Renal cortex interstitium (tissue), 11 donors: ENCODE measurements around the gene DCAF11. TPM values are rescaled to one million over a fixed set of nuclear protein-coding genes. Genes with fewer than 3 reads are reported as not detected.

Source experiments
- DNase-seq, 11 donors: peaks; one replicate each; pipeline ENCODE4 v3.0.0-alpha.2; 2013; ENCODE audit warnings: low read depth in 9 of 11, low spot score in 4 of 11; ENCODE audit errors: extremely low read depth in 1 of 11
- polyA plus RNA-seq, 3 donors: library from polyadenylated mRNA; unstranded; fragments of 120-200 nt; gene quantifications; one replicate each; pipeline ENCODE4 v1.2.1, GENCODE V29; 2013; ENCODE audit not compliant: insufficient read length in 3 of 3

Gene DCAF11
- polyA plus RNA-seq, 3 donors, result 72.3 to 85.0 (median 80.7) TPM

GRCh38 chr14:24130717-24131548, 16.4 kb downstream of the DCAF11 start:
- no peak for DNase-seq

- no peak for DNase-seq
Observed at GRCh38 chr14:24131549-24131966, 17.0 kb downstream of the DCAF11 start.

GRCh38 chr14:24132061-24132685, 17.6 kb downstream of the DCAF11 start:
- no peak for DNase-seq

- DNase-seq, result no peak
Observed at GRCh38 chr14:24132976-24133375, 18.4 kb downstream of the DCAF11 start.

GRCh38 chr14:24133735-24134134, 19.2 kb downstream of the DCAF11 start:
- DNase-seq, result no peak

GRCh38 chr14:24135584-24135833, 20.9 kb downstream of the DCAF11 start:
- peak in 1 of 11 donors; percentile 19 for DNase-seq

GRCh38 chr14:24135834-24136683, 21.5 kb downstream of the DCAF11 start, which contains the start of gene PSME1:
PSME1 (plus strand) TSS chr14:24136194; CDS start chr14:24136263, 69 bp downstream.
- DNase-seq, result peak; percentile 68 to 90 (median 85)

- DNase-seq, result no peak
Observed at GRCh38 chr14:24136684-24137528, 22.3 kb downstream of the DCAF11 start.

- no peak for DNase-seq
Observed at GRCh38 chr14:24137529-24138395, 23.2 kb downstream of the DCAF11 start.

GRCh38 chr14:24138396-24139271, 24.1 kb downstream of the DCAF11 start:
- DNase-seq, result no peak

GRCh38 chr14:24139272-24139934, 24.8 kb downstream of the DCAF11 start:
- no peak for DNase-seq

- DNase-seq, result peak; percentile 97 to 100 (median 99)
Observed at GRCh38 chr14:24141097-24141880, 26.7 kb downstream of the DCAF11 start, which contains the start of gene EMC9. EMC9 (minus strand) TSS chr14:24141591; CDS start chr14:24141304, 287 bp downstream.

GRCh38 chr14:24143511-24143910, 28.9 kb downstream of the DCAF11 start:
- no peak for DNase-seq

GRCh38 chr14:24144451-24144850, 29.9 kb downstream of the DCAF11 start:
- no peak for DNase-seq

- no peak for DNase-seq
Observed at GRCh38 chr14:24145219-24145618, 30.6 kb downstream of the DCAF11 start.
